Stimulated activated CD4-positive, alpha-beta T cell treated with anti-CD3 and anti-CD28 coated beads, Interleukin-1b, Interleukin-23, amount 100 ng/mL, for 48 hours (primary cell): ENCODE measurements around the gene FBXO30.

Experiments used
- DNase-seq: peaks from one replicate; pipeline ENCODE4 v3.0.0-alpha.2; 2020

Gene FBXO30

DNA sequence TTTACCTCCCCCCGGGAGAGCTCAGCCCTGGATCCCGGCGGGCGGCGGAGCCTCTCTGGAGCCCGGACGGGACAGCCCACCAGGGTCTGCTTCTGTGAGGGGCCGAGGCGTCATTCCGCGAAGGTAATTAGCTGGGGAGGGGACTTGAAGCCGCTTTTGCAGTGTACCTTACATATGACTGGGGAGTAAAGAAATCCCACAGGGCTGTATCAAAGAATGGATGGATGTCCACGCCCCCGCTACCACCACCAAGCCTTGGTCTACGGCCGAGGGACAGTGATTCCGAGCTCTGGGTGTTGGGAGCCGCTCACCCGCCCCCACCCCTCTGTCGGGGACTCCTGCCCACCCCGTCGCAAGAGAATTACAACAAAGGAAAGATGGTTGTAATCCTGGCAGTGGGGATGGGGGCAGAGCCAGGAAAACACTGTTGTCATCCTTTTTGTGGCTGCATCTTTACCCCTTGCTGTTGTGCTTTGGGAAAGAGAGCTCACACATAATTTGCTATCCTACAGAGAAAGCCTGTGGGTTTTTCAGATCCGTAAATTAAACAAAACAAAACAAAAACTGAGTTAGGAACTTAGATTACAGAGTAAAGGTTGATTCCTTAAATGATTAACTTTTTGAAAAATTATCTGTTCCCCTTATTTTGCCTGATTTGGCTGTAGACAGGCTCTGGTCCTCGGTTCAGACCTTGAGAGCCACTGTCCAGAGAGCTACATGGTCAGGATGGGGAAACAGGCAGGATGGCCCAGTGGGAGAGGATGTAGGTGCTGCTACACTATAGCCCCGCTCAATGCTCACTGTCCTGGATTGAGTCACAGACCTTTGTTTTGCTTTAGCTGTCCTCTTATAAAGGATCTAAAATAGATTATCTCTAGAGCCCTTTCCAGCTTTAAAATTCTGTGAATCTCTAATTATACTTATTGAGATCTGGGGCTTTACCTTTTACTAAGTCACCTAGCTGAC, 997 bp upstream of the FBXO30 start:
- no peak for DNase-seq

DNA sequence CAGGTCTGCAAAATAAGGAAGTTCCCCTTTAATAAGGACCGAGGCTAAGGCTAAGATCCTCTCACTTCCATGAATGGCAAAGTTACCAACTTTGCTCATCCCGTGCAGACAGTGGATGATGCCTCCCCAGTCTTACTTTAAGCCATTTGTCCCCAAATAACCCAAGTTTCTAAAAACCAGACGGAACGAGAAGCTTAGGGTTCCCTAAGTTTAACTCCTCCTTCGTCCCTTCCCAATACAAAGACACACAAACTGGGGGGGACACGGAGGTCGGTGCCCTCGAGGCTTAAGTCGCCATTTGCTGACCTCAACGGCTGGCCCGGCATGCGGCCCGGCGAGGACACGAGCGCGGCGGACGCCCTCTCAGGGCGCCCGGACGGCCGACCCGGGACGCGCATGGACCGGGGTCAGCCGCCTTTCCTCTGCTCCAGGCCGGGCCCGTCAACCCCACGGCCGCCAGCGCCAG, 527 bp downstream of the FBXO30 start:
- no peak for DNase-seq

- no peak for DNase-seq
Observed at GRCh38 chr6:145813285-145814034, 1.1 kb downstream of the FBXO30 start.

GRCh38 chr6:145811741-145812140, 2.9 kb downstream of the FBXO30 start:
- DNase-seq, result no peak

DNA sequence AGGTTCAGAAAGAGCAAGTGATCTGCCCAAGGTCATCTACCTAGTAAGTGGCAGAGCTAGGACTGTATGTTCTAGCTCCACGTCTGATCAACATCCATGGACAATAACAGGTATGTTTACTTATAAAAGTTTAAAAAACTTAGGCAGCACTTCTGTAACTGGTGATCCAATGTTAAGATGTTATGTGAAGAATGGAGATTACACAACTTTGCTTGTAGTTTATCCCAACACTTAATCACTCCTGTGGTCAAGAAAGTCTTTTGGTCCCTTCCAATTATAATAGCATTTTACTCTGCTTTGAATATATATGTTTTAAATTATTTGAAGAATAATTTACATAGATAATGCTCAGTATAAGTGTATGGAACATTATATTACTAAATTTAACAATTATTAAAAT, 4.8 kb downstream of the FBXO30 start:
- DNase-seq, result no peak

DNA sequence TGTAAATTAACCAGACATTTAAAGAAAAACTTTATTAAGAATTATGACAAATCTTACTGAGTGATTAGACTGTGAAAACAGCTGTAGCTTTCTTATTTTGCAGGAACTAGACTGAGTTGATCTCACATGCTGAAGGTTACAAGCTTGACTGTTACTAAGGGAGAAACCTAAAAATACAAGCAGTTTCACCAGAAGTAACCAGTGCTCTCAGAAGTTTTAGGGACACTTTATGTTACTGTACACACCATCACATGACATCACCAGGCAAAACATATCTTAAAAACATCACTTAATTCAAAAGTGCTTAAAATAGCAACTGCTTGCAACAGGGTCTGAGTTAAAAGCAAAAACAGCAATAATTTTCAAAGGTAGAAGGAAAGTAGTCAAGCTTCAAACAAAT, 5.4 kb downstream of the FBXO30 start:
- DNase-seq, result no peak

- no peak for DNase-seq
Observed at GRCh38 chr6:145808239-145808638, 6.4 kb downstream of the FBXO30 start.

- no peak for DNase-seq
Observed at GRCh38 chr6:145802141-145802540, 12.5 kb downstream of the FBXO30 start.

DNA sequence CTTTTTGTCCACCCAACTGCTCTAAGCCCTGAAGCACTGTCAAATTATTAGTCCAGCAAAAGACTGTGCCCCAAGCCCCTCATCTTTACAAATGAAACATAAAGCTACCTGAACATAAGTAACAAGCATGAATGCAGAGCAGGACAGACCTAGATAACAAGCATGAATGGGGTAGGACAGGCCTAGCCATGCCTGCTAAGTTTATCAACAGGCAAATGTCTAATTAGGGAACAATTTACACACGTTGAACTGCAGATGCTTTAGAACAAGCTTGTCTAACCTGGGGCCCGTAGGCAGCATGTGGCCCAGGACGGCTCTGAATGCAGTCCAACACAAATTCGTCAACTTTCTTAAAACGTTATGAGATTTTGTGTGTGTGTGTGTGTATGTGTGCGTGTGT, 13.6 kb downstream of the FBXO30 start:
- DNase-seq, result no peak

GRCh38 chr6:145798530-145798929, 16.1 kb downstream of the FBXO30 start:
- no peak for DNase-seq

DNA sequence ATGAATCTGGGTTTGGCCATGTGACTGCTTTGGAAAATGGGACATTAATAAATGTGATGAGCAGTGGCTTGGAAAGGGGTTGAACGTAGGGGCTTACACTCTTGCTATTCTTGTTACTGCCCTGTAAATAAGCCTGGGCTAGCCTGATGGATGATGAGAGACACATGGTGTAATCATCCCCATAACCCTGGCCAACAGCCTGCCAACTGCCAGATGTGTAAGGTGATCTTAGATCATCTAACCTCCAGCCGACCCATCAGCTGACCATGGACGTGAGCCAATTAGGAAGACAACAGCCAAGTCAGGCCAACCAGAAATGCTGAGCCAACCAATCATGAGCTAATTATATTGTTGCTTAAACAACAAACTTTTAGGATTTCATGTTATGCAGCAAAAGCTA, 25.2 kb downstream of the FBXO30 start:
- DNase-seq, result no peak

DNA sequence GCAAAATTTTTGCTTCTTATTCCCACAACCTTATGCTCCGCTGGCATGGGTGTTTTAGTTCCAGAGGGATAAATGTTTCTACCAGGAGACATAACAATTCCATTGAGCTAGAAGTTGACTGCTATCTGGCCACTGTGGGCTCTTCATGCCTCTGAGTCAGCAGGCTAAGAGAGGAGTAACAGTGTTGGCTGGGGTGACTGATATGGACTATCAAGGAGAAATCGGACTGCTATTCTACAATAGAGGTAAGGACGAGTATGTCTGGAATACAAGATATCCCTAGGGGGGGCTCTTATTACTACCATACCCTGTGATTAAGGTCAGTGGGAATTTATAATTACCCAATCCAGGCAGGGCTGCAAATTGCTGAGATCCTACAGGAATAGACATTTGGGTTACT, 26.9 kb downstream of the FBXO30 start:
- no peak for DNase-seq

DNA sequence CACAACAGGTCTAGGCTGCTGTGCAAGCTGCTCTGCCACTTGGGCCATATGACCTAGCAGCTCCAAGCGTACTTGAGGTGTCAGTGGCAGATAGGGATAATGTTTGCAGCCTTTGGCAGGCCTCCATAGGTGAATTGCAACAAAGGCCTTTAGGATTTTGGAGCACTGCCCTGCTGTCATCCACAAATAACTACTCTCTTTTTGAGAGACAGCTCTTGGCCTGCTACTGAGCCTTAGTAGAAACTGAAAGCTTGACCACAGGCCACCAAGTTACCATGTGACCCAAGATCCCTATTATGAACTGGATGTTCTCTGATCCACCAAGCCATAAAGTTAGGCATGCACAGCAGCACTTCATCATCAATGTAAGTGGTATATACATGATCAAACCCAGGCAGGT, 29.9 kb downstream of the FBXO30 start:
- DNase-seq, result no peak

DNA sequence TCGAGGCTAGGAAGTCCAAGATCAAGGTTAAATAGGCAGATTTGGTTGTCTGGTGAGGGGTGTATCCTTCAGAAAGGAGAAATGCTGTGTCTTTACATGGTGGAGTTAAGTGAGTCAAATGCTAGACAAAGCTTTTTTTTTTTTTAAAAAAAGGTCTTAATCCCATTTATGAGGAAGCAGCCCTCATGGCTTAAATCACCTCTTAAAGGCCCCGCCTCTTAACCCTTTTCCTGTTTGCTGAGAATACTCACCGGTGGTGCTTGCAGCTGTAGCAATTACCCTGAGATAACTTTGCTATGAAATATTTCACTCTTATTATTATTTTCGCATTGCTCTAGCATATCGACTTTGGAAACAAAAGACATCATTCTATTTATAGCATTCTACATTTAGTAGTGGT, 30.8 kb downstream of the FBXO30 start:
- DNase-seq, result no peak

DNA sequence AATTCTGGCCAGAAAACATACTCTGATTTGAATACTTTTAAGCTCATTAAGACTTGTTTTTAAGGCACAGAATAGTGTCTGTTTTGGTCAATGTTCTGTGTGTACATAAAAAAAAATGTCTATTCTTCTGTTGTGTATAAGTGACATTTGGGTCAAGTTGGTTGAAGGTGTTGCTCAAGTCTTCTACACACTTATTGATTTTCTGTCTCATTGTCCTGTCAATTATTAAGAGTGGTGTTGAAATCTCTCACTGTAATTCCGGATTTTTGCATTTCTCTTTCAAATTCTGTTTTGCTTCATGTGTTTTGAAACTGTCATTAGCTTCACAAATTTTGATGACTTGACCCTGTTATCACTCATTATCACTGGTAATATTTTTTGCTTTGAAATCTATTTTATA, 41.7 kb downstream of the FBXO30 start:
- DNase-seq, result no peak

DNA sequence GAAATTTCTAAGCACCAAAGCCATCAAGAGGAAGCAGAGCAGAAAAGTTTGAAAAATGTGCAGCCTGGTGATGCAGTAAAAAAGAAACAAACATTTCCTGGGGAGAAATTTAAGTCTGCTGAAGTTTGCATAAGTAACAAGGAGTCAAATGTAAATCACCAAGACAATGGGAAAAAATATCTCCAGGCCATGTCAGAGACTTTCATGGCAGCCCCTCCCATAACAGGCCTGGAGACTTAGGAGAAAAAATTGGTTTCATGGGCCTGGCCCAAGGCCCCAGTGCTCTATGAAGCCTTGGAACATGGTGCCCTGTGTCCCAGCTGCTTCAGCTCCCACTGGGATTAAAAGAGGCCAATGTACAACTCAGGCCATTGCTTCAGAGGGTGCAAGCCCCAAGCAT, 49.1 kb downstream of the FBXO30 start:
- no peak for DNase-seq

GRCh38 chr6:145763742-145764141, 50.9 kb downstream of the FBXO30 start:
- DNase-seq, result no peak

DNA sequence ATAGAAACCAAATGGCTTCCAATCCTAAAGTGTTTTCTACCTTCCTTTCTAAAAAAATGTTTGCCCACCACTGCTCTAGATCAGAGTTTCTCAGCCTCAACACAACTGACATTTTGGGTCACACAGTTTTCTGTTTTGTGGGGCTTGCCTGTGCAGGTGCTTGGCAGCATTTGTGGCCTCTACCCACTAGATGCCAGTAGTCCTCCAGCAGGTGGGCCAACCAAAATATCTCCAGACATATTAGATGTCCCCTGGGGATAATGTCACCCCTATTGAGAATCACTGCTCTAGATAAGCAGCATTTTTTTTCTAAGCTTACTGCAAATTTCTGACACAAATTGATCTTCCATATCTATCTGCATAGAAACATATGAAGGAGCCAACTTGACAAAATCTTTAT, 53.0 kb downstream of the FBXO30 start:
- no peak for DNase-seq

- DNase-seq, result no peak
Observed at GRCh38 chr6:145758113-145758512, 56.5 kb downstream of the FBXO30 start.

GRCh38 chr6:145756170-145756662, 58.4 kb downstream of the FBXO30 start:
- no peak for DNase-seq

DNA sequence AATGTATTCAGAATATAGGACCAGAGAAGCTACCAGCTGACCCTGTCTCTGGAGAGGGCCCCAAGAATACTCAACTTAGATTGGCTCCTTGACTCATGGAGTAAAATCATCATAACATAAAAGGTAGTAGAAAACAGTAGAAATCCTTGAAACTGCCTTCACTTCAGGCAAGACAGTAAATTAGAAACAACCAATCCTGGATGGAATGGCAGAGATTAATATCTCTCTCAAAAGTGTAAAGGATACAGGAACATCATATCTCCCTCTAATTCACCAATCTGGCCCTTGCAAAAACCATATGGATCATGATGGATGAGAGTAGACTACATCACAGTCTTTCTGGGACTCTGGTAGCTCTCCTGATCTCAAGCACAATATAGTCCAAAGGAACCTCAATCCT, 58.9 kb downstream of the FBXO30 start:
- DNase-seq, result no peak

GRCh38 chr6:145752638-145753037, 62.0 kb downstream of the FBXO30 start:
- no peak for DNase-seq

DNA sequence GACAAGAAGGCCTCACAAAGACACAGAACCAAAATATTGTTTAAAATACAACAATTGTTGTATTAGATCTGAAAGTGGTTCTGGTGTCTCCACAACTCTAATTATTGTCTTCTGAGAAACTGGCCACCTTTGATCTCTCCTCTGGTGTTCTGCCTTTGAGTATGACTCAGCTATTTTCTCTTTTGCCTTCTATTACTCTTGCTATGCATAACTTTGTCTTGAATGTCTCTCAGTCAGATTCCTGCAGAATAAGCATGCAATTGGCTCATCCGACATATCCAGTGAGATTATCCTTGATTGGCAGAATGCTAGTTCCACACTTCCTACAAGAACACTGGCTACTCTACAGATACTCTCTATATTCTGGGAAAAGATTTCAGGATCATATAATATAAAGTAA, 65.0 kb downstream of the FBXO30 start:
- no peak for DNase-seq

DNA sequence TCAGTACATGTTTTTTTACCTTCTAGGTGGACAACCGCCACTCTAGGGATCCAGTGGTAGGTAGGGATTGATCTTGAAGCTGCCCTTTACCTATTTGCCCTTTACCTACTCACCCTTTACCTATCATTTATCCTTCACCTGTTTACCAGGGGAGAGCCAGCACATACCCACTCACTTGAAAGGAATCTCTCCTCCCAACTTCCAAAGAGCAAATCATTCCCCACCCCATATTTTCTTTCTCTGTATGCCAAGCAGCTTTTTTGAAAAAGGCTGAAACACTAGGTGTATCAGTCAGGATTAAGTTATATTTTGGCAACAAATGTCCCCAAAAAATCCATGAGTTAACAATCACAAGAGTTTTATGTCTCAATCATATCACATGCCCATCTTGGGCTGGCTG, 68.7 kb downstream of the FBXO30 start:
- no peak for DNase-seq
